GM19023 (cell line): ENCODE measurements around the gene ARL6IP4.

ENCODE experiments used
- ATAC-seq: cut with Tn5 transposase; IDR thresholded peaks from one replicate; pipeline ENCODE4 v1.9.1; 2021; ENCODE audit warnings: mild to moderate bottlenecking, moderate library complexity; ENCODE audit not compliant: unreplicated experiment

Gene ARL6IP4

GRCh38 chr12:122977655-122978392, 2.7 kb upstream of the ARL6IP4 start:
- no peak for ATAC-seq

GRCh38 chr12:122978507-122978955, 1.9 kb upstream of the ARL6IP4 start:
- no peak for ATAC-seq

- ATAC-seq = no peak
Observed at GRCh38 chr12:122979001-122979907, 1.2 kb upstream of the ARL6IP4 start.

GRCh38 chr12:122979908-122980182, 636 bp upstream of the ARL6IP4 start:
- no peak for ATAC-seq

- peak; percentile 9 for ATAC-seq
Observed at GRCh38 chr12:122981036-122981471, 573 bp downstream of the ARL6IP4 start.

GRCh38 chr12:122981587-122982476, 1.4 kb downstream of the ARL6IP4 start:
- no peak for ATAC-seq

GRCh38 chr12:122982477-122982815, 2.0 kb downstream of the ARL6IP4 start:
- ATAC-seq = no peak

- ATAC-seq = no peak
Observed at GRCh38 chr12:122982963-122983788, 2.7 kb downstream of the ARL6IP4 start.

- ATAC-seq = no peak
Observed at GRCh38 chr12:122983789-122984515, 3.5 kb downstream of the ARL6IP4 start.

- ATAC-seq = no peak
Observed at GRCh38 chr12:122984612-122985337, 4.3 kb downstream of the ARL6IP4 start.

- no peak for ATAC-seq
Observed at GRCh38 chr12:122985338-122986257, 5.1 kb downstream of the ARL6IP4 start.

- no peak for ATAC-seq
Observed at GRCh38 chr12:122986258-122986871, 5.9 kb downstream of the ARL6IP4 start.

GRCh38 chr12:122987086-122987951, 6.8 kb downstream of the ARL6IP4 start:
- no peak for ATAC-seq

GRCh38 chr12:122988036-122988435, 7.6 kb downstream of the ARL6IP4 start:
- ATAC-seq = no peak

- ATAC-seq = no peak
Observed at GRCh38 chr12:122988612-122989212, 8.2 kb downstream of the ARL6IP4 start.

- ATAC-seq = no peak
Observed at GRCh38 chr12:122989225-122989839, 8.9 kb downstream of the ARL6IP4 start.
